K562 (cell line): Measurements from ENCODE around the gene MAN1B1. TPM values are rescaled to one million over a fixed set of nuclear protein-coding genes. Genes with fewer than 3 reads are reported as not detected.

Source experiments
- EP300 ChIP-seq: IDR thresholded peaks from 2 replicates; pipeline ENCODE4 v1.6.1; 2012; ENCODE audit warnings: low read length, improper control_type of control experiment
- MCM3 ChIP-seq: fragments of 450-650 bp; IDR thresholded peaks from 2 replicates; pipeline ENCODE4 v1.6.1; 2016
- MXI1 ChIP-seq: IDR thresholded peaks from 2 replicates; pipeline ENCODE4 v1.6.1; 2011; ENCODE audit warnings: low read depth, mild to moderate bottlenecking, improper control_type of control experiment, low read length
- NR2F6 ChIP-seq: fragments of 450-650 bp; formaldehyde crosslinking; IDR thresholded peaks from 2 replicates; pipeline ENCODE4 v1.4.0; 2020; ENCODE audit warnings: mild to moderate bottlenecking
- NRF1 ChIP-seq, 2 experiments: fragments of 450-650 bp; IDR thresholded peaks in 1 of 2; conservative IDR thresholded peaks in 1 of 2; 2 replicates each; pipeline ENCODE4 v1.6.1; 2014; ENCODE audit warnings: mild to moderate bottlenecking in 2 of 2
- OTX1 ChIP-seq: fragments of 450-650 bp; formaldehyde crosslinking; IDR thresholded peaks from 2 replicates; pipeline ENCODE4 v1.4.0; 2022; ENCODE audit warnings: mild to moderate bottlenecking
- POLR2G ChIP-seq: fragments of 200-400 bp; formaldehyde crosslinking; IDR thresholded peaks from 2 replicates; pipeline ENCODE4 v1.6.1; 2017; ENCODE audit warnings: low read depth, mild to moderate bottlenecking, antibody characterized with exemption, low read length, moderate library complexity
- WHSC1 ChIP-seq: IDR thresholded peaks from one replicate; pipeline ENCODE4 v1.6.1; 2012; ENCODE audit warnings: low read length, control low read depth, inconsistent platforms
- ZNF408 ChIP-seq: fragments of 250-450 bp; sonication (Bioruptor Pico); IDR thresholded peaks from 2 replicates; pipeline ENCODE4 v1.4.0; 2020; ENCODE audit warnings: low read depth, mild to moderate bottlenecking, moderate library complexity
- ZNF583 ChIP-seq: fragments of 250-450 bp; sonication (Bioruptor Pico); IDR thresholded peaks from 2 replicates; pipeline ENCODE4 v1.4.0; 2020
- polyA plus RNA-seq, 8 experiments: library from polyadenylated mRNA; depleted of rRNA in 4 of 8; stranded (reverse) in 5 of 8; unstranded in 3 of 8; fragments of >200 nt; fragmentation: Nextera tagmentation in 2 of 8; fragmentation: Illumina TruSeq in 1 of 8; extraction: Ambion mirVana in 2 of 8; extraction: Trizol in 1 of 8; gene quantifications; 2 replicates each; pipeline versions ENCODE4 v1.2.1 to v1.2.3, GENCODE V29; 2011 to 2014; ENCODE audit warnings: inconsistent platforms in 1 of 8, missing spikeins in 1 of 8
- total RNA-seq, 7 experiments: library from RNA; depleted of rRNA in 6 of 7; stranded (reverse); fragments of >200 nt in 6 of 7; fragmentation: Illumina TruSeq in 2 of 7; extraction: Trizol in 2 of 7; gene quantifications; 2 replicates each; pipeline versions ENCODE4 v1.2.1 to v1.2.3, GENCODE V29; 2011 to 2021; ENCODE audit warnings: low replicate concordance in 1 of 7
- TF ChIP-seq, protein P1 (sequence below), 2 experiments: IDR thresholded peaks; 2 replicates each; pipeline ENCODE4 v1.6.1; 2012; ENCODE audit warnings: improper control_type of control experiment in 2 of 2, low read depth in 2 of 2, low read length in 2 of 2, borderline replicate concordance in 1 of 2
- TF ChIP-seq, protein P2 (sequence below), 3 experiments: IDR thresholded peaks in 2 of 3; conservative IDR thresholded peaks in 1 of 3; 2 replicates each; pipeline ENCODE4 v1.5.1; 2011 to 2012; ENCODE audit warnings: low read length in 3 of 3, mild to moderate bottlenecking in 3 of 3, control low read depth in 2 of 3, improper control_type of control experiment in 1 of 3, inconsistent platforms in 1 of 3, low read depth in 1 of 3, mixed read lengths in 1 of 3, moderate library complexity in 1 of 3; ENCODE audit not compliant: insufficient read depth in 2 of 3
- TF ChIP-seq, protein P3 (sequence below), 2 experiments: fragments of 450-650 bp; IDR thresholded peaks; 2 replicates each; pipeline ENCODE4 v1.6.1; 2018; ENCODE audit warnings: mild to moderate bottlenecking in 2 of 2, low read depth in 1 of 2; ENCODE audit not compliant: partially characterized antibody in 2 of 2

MAN1B1 gene
- total and polyA plus RNA-seq, 9 of the 15 experiments (the other 6 are each of a cell fraction or from before 2014, with no cell fraction given), result 0.55 to 36.6 (median 27.3) TPM

DNA sequence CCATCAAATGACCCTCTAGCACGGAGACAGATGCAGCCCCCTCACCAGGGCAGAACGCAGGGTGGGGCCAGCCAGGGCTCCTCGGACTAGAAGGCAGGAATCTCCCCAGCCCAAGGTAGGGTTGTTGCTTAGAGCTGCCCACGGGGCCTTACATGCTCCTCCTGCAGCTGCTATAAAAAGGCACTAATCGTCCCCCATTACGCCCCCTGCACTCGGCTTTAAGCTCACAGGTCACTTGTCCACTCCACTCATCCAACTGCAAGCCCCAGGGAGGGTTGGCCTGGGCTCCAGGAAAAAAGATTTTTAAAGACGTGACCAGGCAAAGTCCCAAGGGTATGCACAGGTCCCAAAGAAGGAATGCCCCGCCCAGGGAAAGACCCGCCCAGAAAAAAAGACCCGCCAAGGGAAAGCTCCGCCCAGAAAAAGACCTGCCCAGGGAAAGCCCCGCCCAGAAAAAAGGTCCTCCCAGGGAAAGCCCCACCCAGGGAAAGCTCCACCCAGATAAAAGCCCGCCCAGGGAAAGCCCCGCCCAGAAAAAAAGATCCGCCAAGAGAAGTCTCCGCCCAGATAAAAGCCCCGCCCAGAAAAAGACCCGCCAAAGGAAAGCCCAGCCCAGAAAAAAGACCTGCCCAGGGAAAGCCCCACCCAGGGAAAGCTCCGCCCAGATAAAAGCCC lies 63.3 kb downstream of the MAN1B1 start (continued):
- TF ChIP-seq, protein P1, sequence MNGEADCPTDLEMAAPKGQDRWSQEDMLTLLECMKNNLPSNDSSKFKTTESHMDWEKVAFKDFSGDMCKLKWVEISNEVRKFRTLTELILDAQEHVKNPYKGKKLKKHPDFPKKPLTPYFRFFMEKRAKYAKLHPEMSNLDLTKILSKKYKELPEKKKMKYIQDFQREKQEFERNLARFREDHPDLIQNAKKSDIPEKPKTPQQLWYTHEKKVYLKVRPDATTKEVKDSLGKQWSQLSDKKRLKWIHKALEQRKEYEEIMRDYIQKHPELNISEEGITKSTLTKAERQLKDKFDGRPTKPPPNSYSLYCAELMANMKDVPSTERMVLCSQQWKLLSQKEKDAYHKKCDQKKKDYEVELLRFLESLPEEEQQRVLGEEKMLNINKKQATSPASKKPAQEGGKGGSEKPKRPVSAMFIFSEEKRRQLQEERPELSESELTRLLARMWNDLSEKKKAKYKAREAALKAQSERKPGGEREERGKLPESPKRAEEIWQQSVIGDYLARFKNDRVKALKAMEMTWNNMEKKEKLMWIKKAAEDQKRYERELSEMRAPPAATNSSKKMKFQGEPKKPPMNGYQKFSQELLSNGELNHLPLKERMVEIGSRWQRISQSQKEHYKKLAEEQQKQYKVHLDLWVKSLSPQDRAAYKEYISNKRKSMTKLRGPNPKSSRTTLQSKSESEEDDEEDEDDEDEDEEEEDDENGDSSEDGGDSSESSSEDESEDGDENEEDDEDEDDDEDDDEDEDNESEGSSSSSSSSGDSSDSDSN (IDR thresholded peaks at IDR 0.05; ENCODE audit: borderline replicate concordance in 1 of 2, low read depth in 2 of 2, low read length in 2 of 2), result no peak
- TF ChIP-seq, protein P2, sequence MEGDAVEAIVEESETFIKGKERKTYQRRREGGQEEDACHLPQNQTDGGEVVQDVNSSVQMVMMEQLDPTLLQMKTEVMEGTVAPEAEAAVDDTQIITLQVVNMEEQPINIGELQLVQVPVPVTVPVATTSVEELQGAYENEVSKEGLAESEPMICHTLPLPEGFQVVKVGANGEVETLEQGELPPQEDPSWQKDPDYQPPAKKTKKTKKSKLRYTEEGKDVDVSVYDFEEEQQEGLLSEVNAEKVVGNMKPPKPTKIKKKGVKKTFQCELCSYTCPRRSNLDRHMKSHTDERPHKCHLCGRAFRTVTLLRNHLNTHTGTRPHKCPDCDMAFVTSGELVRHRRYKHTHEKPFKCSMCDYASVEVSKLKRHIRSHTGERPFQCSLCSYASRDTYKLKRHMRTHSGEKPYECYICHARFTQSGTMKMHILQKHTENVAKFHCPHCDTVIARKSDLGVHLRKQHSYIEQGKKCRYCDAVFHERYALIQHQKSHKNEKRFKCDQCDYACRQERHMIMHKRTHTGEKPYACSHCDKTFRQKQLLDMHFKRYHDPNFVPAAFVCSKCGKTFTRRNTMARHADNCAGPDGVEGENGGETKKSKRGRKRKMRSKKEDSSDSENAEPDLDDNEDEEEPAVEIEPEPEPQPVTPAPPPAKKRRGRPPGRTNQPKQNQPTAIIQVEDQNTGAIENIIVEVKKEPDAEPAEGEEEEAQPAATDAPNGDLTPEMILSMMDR (IDR thresholded peaks at IDR 0.05 in 2 of 3, conservative IDR thresholded peaks at IDR 0.05 in 1 of 3; ENCODE audit: insufficient read depth in 2 of 3, low read depth in 1 of 3, low read length in 3 of 3), result no peak
- TF ChIP-seq NR2F6 (CRISPR knock-in tag) (no peak), WHSC1 (no peak), POLR2G (no peak), ZNF583 (no peak), NRF1 (conservative IDR thresholded peaks at IDR 0.05 in 1 of 2, IDR thresholded peaks at IDR 0.05 in 1 of 2) (peak; percentile 80; a peak in 3 of 4 replicates), MCM3 (no peak), ZNF408 (CRISPR knock-in tag) (no peak), OTX1 (CRISPR knock-in tag) (no peak), MXI1 (no peak), EP300 (no peak)
- TF ChIP-seq, protein P3, sequence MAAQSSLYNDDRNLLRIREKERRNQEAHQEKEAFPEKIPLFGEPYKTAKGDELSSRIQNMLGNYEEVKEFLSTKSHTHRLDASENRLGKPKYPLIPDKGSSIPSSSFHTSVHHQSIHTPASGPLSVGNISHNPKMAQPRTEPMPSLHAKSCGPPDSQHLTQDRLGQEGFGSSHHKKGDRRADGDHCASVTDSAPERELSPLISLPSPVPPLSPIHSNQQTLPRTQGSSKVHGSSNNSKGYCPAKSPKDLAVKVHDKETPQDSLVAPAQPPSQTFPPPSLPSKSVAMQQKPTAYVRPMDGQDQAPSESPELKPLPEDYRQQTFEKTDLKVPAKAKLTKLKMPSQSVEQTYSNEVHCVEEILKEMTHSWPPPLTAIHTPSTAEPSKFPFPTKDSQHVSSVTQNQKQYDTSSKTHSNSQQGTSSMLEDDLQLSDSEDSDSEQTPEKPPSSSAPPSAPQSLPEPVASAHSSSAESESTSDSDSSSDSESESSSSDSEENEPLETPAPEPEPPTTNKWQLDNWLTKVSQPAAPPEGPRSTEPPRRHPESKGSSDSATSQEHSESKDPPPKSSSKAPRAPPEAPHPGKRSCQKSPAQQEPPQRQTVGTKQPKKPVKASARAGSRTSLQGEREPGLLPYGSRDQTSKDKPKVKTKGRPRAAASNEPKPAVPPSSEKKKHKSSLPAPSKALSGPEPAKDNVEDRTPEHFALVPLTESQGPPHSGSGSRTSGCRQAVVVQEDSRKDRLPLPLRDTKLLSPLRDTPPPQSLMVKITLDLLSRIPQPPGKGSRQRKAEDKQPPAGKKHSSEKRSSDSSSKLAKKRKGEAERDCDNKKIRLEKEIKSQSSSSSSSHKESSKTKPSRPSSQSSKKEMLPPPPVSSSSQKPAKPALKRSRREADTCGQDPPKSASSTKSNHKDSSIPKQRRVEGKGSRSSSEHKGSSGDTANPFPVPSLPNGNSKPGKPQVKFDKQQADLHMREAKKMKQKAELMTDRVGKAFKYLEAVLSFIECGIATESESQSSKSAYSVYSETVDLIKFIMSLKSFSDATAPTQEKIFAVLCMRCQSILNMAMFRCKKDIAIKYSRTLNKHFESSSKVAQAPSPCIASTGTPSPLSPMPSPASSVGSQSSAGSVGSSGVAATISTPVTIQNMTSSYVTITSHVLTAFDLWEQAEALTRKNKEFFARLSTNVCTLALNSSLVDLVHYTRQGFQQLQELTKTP (IDR thresholded peaks at IDR 0.05; ENCODE audit: low read depth in 1 of 2, partially characterized antibody in 2 of 2), result no peak
